ENCODE data around the gene ZBTB46.
"Not testable (repeated sequence)": the region's sequence is repeated elsewhere in the genome, so short reads cannot be mapped to it uniquely, and the experiment has no call there.

Gene ZBTB46

GRCh38 chr20:63787302-63787701, 43.8 kb downstream of the ZBTB46 start:
- no peak for DNase-seq (ENCODE audit: low read depth)

- no peak for DNase-seq (ENCODE audit: low read depth)
These were observed 45.4 kb downstream of the ZBTB46 start for GRCh38 chr20:63785691-63786131.

GRCh38 chr20:63783970-63784369, 47.1 kb downstream of the ZBTB46 start:
- DNase-seq (ENCODE audit: low read depth) = no peak

GRCh38 chr20:63782521-63782971, 48.5 kb downstream of the ZBTB46 start:
- DNase-seq (ENCODE audit: low read depth) = no peak

- no peak for DNase-seq (ENCODE audit: low read depth)
These were observed 49.0 kb downstream of the ZBTB46 start for GRCh38 chr20:63782051-63782471.

- DNase-seq (ENCODE audit: low read depth) = no peak
These were observed 49.9 kb downstream of the ZBTB46 start for GRCh38 chr20:63781181-63781580.

- DNase-seq (ENCODE audit: low read depth) = no peak
These were observed 52.2 kb downstream of the ZBTB46 start for GRCh38 chr20:63778857-63779256.

GRCh38 chr20:63778034-63778752, 52.9 kb downstream of the ZBTB46 start:
- no peak for DNase-seq (ENCODE audit: low read depth)

GRCh38 chr20:63777614-63778013, 53.5 kb downstream of the ZBTB46 start:
- no peak for DNase-seq (ENCODE audit: low read depth)

GRCh38 chr20:63776875-63777274, 54.2 kb downstream of the ZBTB46 start:
- not testable (repeated sequence) for DNase-seq (ENCODE audit: low read depth)

- DNase-seq (ENCODE audit: low read depth) = no peak
These were observed 55.7 kb downstream of the ZBTB46 start for GRCh38 chr20:63775096-63775978.

DNA sequence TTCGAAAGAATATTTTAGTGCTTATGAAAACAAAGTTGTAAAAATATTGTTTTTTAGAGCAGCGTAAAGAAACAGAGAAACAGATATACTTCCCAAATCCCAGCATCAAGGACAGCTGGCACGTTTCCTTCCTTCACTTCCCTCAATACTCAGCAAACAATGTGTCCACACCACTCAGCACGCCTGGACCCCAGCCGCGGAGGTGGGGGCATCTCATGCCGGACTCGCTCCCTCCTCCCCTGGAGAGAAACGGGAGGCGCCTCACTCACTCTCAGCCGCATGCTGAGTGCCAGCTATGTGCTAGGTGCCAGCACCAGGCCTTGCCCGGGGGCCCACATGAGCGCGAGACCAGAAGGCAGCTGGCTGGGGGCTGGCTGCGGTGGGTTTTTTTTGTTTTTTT, 56.8 kb downstream of the ZBTB46 start:
- no peak for DNase-seq (ENCODE audit: low read depth)

DNA sequence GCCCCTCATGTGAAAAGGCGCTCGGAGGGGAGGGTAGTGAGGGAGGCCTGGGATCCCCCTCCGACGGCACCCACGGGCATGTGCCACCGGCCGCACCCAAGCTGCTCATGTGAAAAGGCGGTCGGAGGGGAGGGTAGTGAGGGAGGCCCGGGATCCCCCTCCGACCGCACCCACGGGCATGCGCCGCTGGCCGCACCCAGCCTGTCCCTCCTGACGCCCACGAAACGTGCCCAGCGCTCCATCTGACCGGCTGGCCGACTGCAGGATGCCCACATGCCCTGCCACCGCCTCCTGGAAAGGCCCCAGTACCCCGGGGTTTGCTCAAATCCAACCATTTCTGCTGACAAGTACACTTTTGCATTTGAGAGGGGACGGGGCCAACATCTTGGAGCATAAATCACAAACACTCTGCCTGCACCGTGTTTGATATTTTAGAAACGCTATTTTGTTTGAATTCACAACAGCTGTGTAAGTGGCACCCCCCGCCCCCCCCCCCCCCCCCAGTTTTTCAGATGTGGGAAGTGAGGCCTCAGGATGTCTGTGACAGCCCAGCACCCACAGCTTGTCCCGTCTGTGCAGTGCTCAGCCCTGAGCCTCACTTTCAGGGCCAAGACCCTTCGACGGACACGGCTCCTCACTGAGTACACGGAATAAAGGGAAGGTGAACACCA, 57.4 kb downstream of the ZBTB46 start:
- no peak for DNase-seq (ENCODE audit: low read depth)

- DNase-seq (ENCODE audit: low read depth) = no peak
These were observed 58.1 kb downstream of the ZBTB46 start for GRCh38 chr20:63772781-63773518.

GRCh38 chr20:63771046-63771707, 59.9 kb downstream of the ZBTB46 start:
- DNase-seq (ENCODE audit: low read depth) = no peak

- DNase-seq (ENCODE audit: low read depth) = no peak
These were observed 61.1 kb downstream of the ZBTB46 start for GRCh38 chr20:63769891-63770474.

DNA sequence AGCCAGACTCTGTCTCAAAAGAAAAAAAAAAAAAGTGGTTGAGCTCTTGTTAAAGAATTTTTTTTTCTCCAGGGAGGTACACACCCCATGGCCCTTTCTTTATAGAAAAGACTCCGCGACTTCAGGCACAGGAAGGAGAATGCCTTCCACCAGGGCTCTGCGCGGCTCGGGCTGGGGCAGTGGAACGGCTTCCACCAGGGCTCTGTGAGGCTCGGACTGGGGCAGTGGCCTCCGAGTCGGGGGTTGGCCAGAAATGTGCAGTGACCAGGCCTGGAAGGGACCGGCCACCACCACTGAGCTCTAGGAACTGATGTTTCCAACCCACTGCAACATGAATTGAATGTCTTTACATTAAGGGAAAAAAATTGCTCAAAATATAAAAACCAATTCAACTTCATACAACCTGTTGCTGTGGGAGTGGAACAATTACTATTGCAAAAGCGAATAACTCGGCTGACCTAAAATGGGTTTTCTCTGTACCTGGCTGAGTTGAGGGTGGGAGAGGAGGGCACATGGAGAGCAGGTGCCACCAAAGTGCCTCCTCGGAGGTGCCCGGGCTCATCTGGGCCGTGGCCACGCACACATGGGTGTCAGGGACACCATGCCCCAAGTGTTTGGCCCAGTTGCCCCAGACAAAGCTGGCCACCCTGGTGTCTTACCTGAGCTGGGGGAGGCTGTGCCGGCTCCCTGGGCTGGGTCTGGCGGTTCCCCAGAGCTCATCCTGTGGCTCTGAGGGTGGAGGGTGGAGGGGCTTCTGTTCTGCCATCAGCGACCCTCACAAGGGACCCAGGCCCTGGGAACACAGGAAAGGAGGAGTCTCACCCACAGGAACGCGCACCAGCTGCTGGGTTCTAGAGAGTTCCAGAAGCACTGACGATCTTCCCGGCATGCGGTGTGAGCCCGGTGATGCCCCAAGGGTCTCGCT, 62.2 kb downstream of the ZBTB46 start:
- DNase-seq (ENCODE audit: low read depth) = no peak

DNA sequence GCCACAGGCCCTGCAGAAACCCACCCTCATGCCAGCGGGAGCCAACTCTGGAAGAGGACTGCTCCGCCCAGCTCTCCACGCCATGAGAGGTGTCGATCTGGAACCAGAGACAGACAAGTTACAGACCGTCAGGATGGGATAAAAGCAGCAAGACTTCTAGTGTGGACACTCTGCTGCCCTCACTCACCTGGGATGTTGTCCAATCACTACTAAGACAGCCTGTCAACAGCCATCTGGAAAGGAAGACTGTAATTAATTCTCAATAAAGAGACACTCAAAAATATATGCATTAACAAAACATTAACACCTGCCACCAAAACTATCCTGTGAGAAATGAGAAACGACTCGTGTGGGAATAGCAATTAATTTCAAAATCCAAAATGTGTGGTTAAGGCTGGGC, 63.2 kb downstream of the ZBTB46 start:
- DNase-seq (ENCODE audit: low read depth) = no peak

GRCh38 chr20:63767456-63767855, 63.6 kb downstream of the ZBTB46 start:
- DNase-seq (ENCODE audit: low read depth) = no peak

Data from CMK (cell line).